ENCODE measurements around the gene ZNF761.
A peak's percentile ranks its signal among the peaks of the same experiment; 100 is the strongest.
"Not testable (repeated sequence)": the region's sequence is repeated elsewhere in the genome, so short reads cannot be mapped to it uniquely, and the experiment has no call there.

The ZNF761 gene

GRCh38 chr19:53431399-53432087 lies at the start of gene ZNF761:
Gene ZNF761 (plus strand): TSS chr19:53431984. CDS start chr19:53447269, 15,285 bp downstream.
- DNase-seq, result peak; percentile 96

GRCh38 chr19:53388168-53388567 lies 43.6 kb upstream of the ZNF761 start:
- no peak for DNase-seq

GRCh38 chr19:53388904-53389303 lies 42.9 kb upstream of the ZNF761 start:
- no peak for DNase-seq

DNA sequence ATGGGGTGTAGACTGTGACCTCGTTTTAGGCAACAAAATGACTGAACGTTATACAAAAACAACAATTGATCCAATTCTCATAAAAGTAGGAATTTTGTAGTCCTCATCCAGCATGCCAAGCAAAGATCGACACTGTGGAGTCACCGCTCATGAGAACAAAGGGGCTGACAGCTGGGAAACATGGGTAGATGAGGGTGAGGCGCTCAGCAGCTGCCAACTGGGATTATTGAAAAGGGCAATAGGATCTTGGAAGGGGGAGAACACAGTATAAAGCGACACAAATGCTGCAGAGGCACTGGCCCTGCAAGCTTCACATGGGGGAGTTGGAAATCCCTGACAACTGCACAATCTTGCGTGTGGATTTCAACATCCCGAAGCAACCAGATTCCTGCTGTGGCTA lies 42.2 kb upstream of the ZNF761 start:
- DNase-seq, result no peak

DNA sequence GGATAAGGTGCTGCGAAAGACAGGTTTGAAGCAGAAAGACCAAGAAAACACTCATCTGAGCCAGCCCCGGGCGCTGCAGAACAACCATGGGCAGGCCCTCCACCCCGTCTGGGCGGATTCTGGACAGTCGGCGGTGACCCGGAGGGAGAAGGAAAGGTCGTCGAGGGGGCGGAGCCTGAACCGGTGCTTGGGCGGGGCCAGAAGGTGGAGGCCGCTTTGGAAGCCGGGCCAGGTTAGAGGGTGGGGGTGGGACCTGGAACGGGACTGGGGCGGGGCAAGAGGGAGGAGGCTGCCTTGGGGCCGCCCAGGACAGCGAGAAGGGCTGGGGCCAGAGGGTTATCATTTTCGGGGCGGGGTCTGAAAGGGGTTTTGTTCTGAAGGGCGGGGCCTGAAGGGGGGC lies 41.8 kb upstream of the ZNF761 start:
- no peak for DNase-seq

DNA sequence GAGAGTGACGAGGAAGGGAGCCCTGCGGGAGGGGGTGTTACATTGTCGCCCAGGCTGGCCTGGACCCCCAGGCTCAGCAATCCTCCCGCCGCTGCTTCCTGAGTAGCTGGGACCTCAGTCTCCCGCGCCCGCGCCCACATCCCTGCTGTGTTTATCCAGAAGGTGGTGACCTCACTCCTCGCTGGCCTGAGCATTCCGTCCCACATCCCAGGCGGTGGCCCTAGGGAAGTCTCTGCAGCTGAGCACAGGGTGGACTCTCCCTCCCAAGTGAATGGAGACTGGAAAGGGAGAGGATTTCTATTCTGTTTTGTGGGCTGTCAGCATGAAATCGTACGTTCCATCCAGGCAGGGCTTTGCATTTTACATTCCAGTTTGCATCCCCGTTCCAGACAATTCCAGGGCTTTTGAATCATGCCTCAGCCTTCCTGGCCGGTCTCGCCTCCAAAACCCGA lies 37.2 kb upstream of the ZNF761 start:
- DNase-seq, result peak; percentile 10

DNA sequence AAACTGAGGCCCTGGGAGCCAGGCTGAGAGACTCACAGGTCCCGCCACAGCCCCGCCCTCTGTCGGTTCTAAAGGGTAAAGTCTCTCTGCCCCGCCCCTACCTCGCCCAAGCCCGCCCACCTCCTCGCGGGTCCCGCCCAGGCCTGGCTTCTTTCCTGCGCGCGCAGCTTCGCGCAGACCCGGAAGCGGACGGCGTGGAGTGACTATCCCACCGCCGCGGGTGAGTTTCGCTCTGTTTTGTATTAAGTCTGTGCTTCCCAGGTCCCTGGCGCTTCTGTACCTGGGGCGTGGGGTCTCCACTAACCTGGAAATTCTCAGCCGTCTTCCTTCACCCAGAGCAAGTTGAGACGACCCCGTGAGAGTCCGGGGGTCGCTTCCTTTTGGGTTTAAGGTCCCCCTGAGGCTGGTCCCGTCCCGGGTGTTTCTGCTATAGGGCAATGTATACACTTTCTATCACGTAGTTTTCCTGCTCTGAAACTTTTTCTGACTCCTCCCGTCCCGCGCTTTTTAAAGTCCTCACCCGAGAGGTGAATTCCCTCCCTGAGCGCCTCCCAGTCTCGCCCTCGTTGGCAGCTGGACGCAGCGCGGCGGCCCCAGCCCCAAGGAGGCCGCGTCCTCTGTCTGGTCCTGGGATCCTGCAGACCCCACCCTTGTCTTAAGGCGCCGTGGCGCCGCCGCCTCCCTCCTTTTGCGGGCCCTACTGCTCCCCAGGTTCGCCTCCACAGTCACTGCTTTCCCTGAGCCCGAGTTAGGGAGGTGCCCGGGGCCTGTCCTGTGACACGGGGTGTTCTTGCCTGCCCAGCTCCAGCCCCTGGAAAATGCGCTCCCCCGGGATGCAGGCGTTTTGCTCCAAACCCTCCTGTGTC lies 36.6 kb upstream of the ZNF761 start, which contains the start of gene ZNF765:
TSS of gene ZNF765 (plus strand) at position 176 of the 866 bp plus-strand sequence. CDS start 2,867 bp downstream, outside the sequence.
- peak; percentile 96 for DNase-seq

DNA sequence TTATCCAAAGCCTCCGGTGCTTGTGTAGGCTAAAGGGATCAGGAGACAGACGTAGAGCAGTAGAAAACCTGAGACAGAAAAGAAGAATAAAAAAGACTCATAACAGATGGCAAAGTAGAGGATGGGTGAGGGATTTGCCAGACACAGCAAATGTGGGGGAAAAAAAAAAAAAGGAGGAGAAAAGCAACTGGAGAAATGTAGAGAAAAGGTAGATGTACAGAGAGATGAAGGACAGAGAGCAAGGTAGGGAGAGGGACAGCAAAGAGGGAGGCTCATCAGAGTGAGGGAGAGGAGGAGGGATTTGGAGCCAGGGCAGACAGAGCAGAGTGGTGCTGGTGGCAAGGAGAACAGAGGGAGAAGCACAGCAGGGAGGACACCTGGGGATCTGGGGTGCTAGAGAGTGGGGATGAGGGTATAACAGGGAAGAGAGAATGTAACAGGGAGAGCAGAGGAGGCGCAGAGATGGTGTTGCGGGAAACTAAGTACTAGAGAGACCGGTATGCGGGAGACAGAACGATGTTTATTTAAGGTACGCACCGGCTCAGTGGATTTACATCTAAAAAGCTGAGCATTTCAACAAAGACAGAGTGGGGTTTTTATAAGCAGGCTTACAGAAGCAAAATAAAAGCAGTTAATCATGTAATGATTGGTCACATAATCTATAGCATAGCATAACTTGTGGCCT lies 35.8 kb upstream of the ZNF761 start:
- DNase-seq, result not testable (repeated sequence)

- DNase-seq, result peak; percentile 53
Observed at GRCh38 chr19:53396525-53396868, 35.3 kb upstream of the ZNF761 start.

- not testable (repeated sequence) for DNase-seq
Observed at GRCh38 chr19:53397918-53398317, 33.9 kb upstream of the ZNF761 start.

DNA sequence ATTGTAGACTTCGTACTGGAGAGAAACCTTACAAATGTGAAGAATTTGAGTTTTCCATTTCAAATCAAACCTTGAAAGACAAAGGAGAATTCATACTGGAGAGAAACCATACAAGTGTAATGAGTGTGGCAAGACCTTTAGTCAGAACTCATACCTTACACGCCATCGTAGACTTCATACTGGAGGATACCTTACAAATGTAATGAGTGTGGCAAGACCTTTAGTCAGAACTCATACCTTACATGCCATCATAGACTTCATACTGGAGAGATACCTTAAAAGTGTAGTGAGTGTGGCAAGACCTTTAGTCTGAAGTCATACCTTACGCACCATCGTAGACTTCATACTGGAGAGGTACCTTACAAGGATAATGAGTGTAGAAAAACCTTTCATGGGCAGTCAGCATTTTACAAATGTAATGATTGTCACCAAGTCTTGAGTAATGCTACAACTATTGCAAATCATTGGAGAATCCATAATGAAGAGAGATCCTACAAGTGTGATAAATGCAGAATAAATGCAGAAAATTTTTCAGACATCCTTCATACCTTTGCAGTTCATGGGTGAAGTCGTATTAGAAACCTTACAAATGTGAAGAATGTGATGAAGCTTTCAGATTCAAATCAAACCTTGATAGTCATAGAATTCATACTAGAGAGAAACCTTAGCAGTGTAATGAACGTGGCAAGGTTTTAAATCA lies 22.1 kb upstream of the ZNF761 start:
- DNase-seq, result no peak

GRCh38 chr19:53420520-53421315 lies 11.1 kb upstream of the ZNF761 start:
- not testable (repeated sequence) for DNase-seq

GRCh38 chr19:53422551-53422950 lies 9.2 kb upstream of the ZNF761 start:
- no peak for DNase-seq

GRCh38 chr19:53423074-53423473 lies 8.7 kb upstream of the ZNF761 start:
- DNase-seq, result not testable (repeated sequence)

GRCh38 chr19:53423680-53424079 lies 8.1 kb upstream of the ZNF761 start:
- DNase-seq, result not testable (repeated sequence)

GRCh38 chr19:53424968-53425597 lies 6.7 kb upstream of the ZNF761 start:
- DNase-seq, result peak; percentile 85

DNA sequence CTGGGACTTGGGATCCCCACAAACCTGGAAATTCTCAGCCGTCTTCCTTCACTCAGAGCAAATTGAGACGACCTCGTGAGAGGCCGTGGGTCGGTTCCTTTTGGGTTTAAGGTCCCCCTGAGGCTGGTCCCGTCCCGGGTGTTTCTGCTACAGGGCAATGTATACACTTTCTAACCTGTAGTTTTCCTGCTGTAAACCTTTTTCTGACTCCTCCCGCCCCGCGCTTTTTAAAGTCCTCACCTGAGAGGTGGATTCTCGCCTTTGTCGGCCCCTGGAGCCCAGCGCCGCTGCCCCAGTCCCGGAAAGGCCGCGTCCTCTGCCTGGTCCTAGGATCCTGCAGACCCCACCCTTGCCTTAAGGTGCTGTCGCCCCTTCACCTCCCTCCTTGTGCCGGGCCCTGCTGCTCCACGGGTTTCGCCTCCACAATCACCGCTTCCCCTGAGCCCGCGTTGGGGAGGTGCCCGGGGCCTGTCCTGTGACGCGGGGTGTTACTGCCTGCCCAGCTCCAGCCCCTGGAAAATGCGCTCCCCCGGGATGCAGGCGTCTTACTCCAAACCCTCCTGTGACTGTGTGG lies 391 bp downstream of the ZNF761 start:
- DNase-seq, result peak; percentile 42

DNA sequence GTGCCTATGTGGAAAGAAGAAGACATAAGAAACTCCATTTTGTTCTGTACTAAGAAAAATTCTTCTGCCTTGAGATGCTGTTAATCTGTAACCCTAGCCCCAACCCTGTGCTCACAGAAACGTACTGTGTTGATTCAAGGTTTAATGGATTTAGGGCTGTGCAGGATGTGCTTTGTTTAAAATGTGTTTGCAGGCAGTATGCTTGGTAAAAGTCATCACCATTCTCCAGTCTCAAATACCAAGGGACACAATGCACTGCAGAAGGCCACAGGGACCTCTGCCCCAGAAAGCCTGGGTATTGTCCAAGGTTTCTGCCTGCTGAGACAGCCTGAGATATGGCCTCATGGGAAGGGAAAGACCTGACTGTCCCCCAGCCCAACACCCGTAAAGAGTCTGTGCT lies 12.0 kb downstream of the ZNF761 start:
- DNase-seq, result not testable (repeated sequence)

DNA sequence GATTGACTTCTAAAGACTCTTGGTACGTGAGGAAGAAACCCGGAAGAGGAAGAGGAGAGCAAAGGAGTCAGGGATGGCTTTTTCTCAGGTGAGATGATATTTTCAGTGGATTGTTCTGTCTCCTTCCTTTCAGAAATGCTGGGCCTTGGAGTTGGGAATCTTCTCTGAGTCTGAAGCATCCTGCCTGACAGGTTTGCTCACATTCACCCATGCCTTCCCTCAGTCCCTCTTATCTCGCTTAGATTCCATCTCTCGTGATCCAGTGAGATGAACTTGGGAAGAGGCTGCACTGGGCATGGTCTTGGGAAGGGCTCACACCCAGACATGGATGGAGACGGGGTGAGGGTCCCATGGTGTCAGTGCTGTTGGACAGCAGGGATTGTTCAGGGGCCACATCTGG lies 15.4 kb downstream of the ZNF761 start:
- not testable (repeated sequence) for DNase-seq

DNA sequence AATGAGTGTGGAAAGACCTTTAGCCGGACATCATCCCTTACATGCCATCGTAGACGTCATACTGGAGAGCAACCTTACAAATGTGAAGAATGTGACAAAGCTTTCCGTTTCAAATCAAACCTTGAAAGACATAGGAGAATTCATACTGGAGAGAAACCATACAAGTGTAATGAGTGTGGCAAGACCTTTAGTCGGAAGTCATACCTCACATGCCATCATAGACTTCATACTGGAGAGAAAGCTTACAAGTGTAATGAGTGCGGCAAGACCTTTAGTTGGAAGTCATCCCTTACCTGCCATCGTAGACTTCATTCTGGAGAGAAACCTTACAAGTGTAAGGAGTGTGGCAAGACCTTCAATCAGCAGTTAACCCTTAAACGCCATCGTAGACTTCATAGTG lies 24.0 kb downstream of the ZNF761 start:
- DNase-seq, result no peak
